HepG2 (cell line): Measurements from ENCODE around the gene PTPRF. TPM values are rescaled to one million over a fixed set of nuclear protein-coding genes. Genes with fewer than 3 reads are reported as not detected.

ENCODE experiments used
- ATAC-seq: fragments of 200-7000 bp; cut with Tn5 transposase; 3 replicates; pipeline ENCODE4 v1.9.1; 2020; ENCODE audit warnings: mild to moderate bottlenecking, moderate library complexity
- BruUV-seq: library from RNA; stranded (reverse); fragments of 400-500 nt; replicated peaks from 2 replicates; lab custom pipeline; 2021; lab: Mats Ljungman, UMichigan
- CTCF ChIA-PET: fragments of 300-600 bp; formaldehyde crosslinking; extraction: SDS; loops from one replicate; lab custom pipeline; 2021; ENCODE audit warnings: low total read pairs, inconsistent platforms, low intra/inter-chr PET ratio; lab: Yijun Ruan, JAX
- POLR2A ChIA-PET: fragments of 350-600 bp; sonication (Branson Sonifier 250); formaldehyde crosslinking; loops from one replicate; lab custom pipeline; 2020; ENCODE audit warnings: antibody characterized with exemption, inconsistent platforms; lab: Yijun Ruan, JAX
- DNase-seq: peaks from one replicate; pipeline ENCODE4 v3.0.0-alpha.2; 2015; ENCODE audit warnings: low spot score
- FAIRE-seq: peaks from 3 replicates; lab custom pipeline; 2011; peaks lifted over from hg19 to GRCh38; lab: Jason Lieb, UNC
- H2AFZ ChIP-seq: one replicate; pipeline ENCODE4 v1.6.1; 2011; ENCODE audit warnings: low read length, inconsistent platforms
- H3K27ac ChIP-seq: fragments of 300-600 bp; 3 replicates; pipeline ENCODE4 v1.8.0; 2011; ENCODE audit warnings: mixed run types, mild to moderate bottlenecking, mixed read lengths, low read length, inconsistent platforms; ENCODE audit not compliant: insufficient read depth; ENCODE audit errors: extremely low read length
- H3K27me3 ChIP-seq, 2 experiments: fragments of 200-600 bp in 1 of 2; 2 replicates in 1 of 2; 3 replicates in 1 of 2; pipeline versions ENCODE4 v1.6.0 to v1.8.0; 2011; ENCODE audit warnings: low read length in 2 of 2, mild to moderate bottlenecking in 2 of 2, moderate library complexity in 2 of 2, inconsistent platforms in 1 of 2; ENCODE audit not compliant: insufficient read depth in 2 of 2, control insufficient read depth in 1 of 2
- H3K36me3 ChIP-seq, 2 experiments: fragments of 200-600 bp in 1 of 2; replicated peaks in 1 of 2; 2 replicates in 1 of 2; 3 replicates in 1 of 2; pipeline versions ENCODE4 v1.5.1 to v1.8.0; 2011; ENCODE audit warnings: low read length in 2 of 2, inconsistent platforms in 1 of 2; ENCODE audit not compliant: insufficient read depth in 2 of 2, control insufficient read depth in 1 of 2
- H3K4me1 ChIP-seq: 2 replicates; pipeline ENCODE4 v1.5.1; 2012; ENCODE audit warnings: low read length, inconsistent platforms; ENCODE audit not compliant: insufficient read depth
- H3K4me2 ChIP-seq: 2 replicates; pipeline ENCODE4 v1.6.0; 2011; ENCODE audit warnings: low read depth, low read length, inconsistent platforms
- H3K4me3 ChIP-seq, 3 experiments: fragments of 200-600 bp in 1 of 3; sonication (generic), shearing (Covaris generic) in 1 of 3; replicated peaks in 1 of 3; 2 replicates each; pipeline ENCODE4 v1.5.1; 2011 to 2016; ENCODE audit warnings: low read length in 3 of 3, inconsistent platforms in 2 of 3, low read depth in 2 of 3, mild to moderate bottlenecking in 2 of 3, control low read depth in 1 of 3, mixed read lengths in 1 of 3; ENCODE audit not compliant: insufficient read depth in 1 of 3
- H3K79me2 ChIP-seq: one replicate; pipeline ENCODE4 v1.6.1; 2011; ENCODE audit warnings: low read length, inconsistent platforms; ENCODE audit not compliant: insufficient read depth
- H3K9ac ChIP-seq: 2 replicates; pipeline ENCODE4 v1.6.0; 2011; ENCODE audit warnings: mild to moderate bottlenecking, low read depth, low read length, inconsistent platforms; ENCODE audit not compliant: insufficient read depth
- H3K9me3 ChIP-seq: 2 replicates; pipeline ENCODE4 v1.5.1; 2012; ENCODE audit warnings: mild to moderate bottlenecking, low read length
- H4K20me1 ChIP-seq: 2 replicates; pipeline ENCODE4 v1.6.0; 2011; ENCODE audit warnings: inconsistent platforms, mild to moderate bottlenecking, low read length, moderate library complexity; ENCODE audit not compliant: insufficient read depth
- ATAD3A ChIP-seq: sonication (generic); formaldehyde crosslinking; IDR thresholded peaks from 2 replicates; pipeline ENCODE4 v1.4.0; 2020; ENCODE audit warnings: missing genetic modification reagents
- BCL6 ChIP-seq: IDR thresholded peaks from 2 replicates; pipeline ENCODE4 v1.6.1; 2016; ENCODE audit warnings: missing genetic modification reagents, missing compliant biosample characterization
- HNF4A ChIP-seq: sonication (generic); formaldehyde crosslinking; IDR thresholded peaks from 2 replicates; pipeline ENCODE4 v1.4.0; 2020; ENCODE audit warnings: missing genetic modification reagents
- MTA1 ChIP-seq: sonication (generic); formaldehyde crosslinking; IDR thresholded peaks from 2 replicates; pipeline ENCODE4 v1.4.0; 2020; ENCODE audit warnings: missing genetic modification reagents, mild to moderate bottlenecking, borderline replicate concordance
- NCOR1 ChIP-seq: fragments of 200-600 bp; sonication (generic); IDR thresholded peaks from 2 replicates; pipeline ENCODE4 v1.7.0; 2017; ENCODE audit warnings: antibody characterized with exemption, low read length, borderline replicate concordance
- NR2F6 ChIP-seq, 2 experiments: IDR thresholded peaks; 2 replicates each; pipeline ENCODE4 v1.6.1; 2016; ENCODE audit warnings: antibody characterized with exemption in 1 of 2, mild to moderate bottlenecking in 1 of 2
- NRL ChIP-seq: sonication (generic); formaldehyde crosslinking; IDR thresholded peaks from 2 replicates; pipeline ENCODE4 v1.5.0; 2020; ENCODE audit warnings: missing genetic modification reagents, mild to moderate bottlenecking, moderate library complexity, borderline replicate concordance
- RARA ChIP-seq: IDR thresholded peaks from 2 replicates; pipeline ENCODE4 v1.6.1; 2016; ENCODE audit warnings: missing genetic modification reagents, missing compliant biosample characterization
- RXRA ChIP-seq: sonication (generic); formaldehyde crosslinking; IDR thresholded peaks from 2 replicates; pipeline ENCODE4 v1.5.1; 2020; ENCODE audit warnings: missing genetic modification reagents
- SMYD3 ChIP-seq: sonication (generic); formaldehyde crosslinking; IDR thresholded peaks from 2 replicates; pipeline ENCODE4 v1.8.1; 2023; ENCODE audit warnings: mild to moderate bottlenecking, missing genetic modification reagents
- TEAD2 ChIP-seq: sonication (generic); formaldehyde crosslinking; IDR thresholded peaks from 2 replicates; pipeline ENCODE4 v1.9.0; 2021; ENCODE audit warnings: missing genetic modification reagents
- TFAP4 ChIP-seq: sonication (generic); IDR thresholded peaks from 2 replicates; pipeline ENCODE4 v1.6.1; 2016; ENCODE audit warnings: low read depth, borderline replicate concordance
- ZNF431 ChIP-seq: sonication (generic); formaldehyde crosslinking; IDR thresholded peaks from 2 replicates; pipeline ENCODE4 v1.9.0; 2022; ENCODE audit warnings: missing genetic modification reagents, low read depth, mild to moderate bottlenecking, borderline replicate concordance
- ZNF878 ChIP-seq: sonication (generic); formaldehyde crosslinking; IDR thresholded peaks from 2 replicates; pipeline ENCODE4 v1.8.1; 2023; ENCODE audit warnings: mild to moderate bottlenecking, missing genetic modification reagents, moderate library complexity
- ZSCAN21 ChIP-seq: sonication (generic); formaldehyde crosslinking; IDR thresholded peaks from 2 replicates; pipeline ENCODE4 v1.8.0; 2022; ENCODE audit warnings: mild to moderate bottlenecking, missing genetic modification reagents, moderate library complexity, borderline replicate concordance
- ZSCAN9 ChIP-seq: IDR thresholded peaks from 2 replicates; pipeline ENCODE4 v1.6.1; 2016; ENCODE audit warnings: borderline replicate concordance
- WGBS: methylation state at CpG from one replicate; pipeline ENCODE4 v1.1.6; 2017; ENCODE audit warnings: low lambda C conversion rate; 5-methylcytosine and 5-hydroxymethylcytosine counted together
- in situ Hi-C: cut with HindIII; loops from 2 replicates; pipeline ENCODE4 v1.10.0; 2017; ENCODE audit warnings: low pct_unique_long_range_greater_than_20kb; ENCODE audit not compliant: extremely low pct_ligation_motif_present
- intact Hi-C: fragments of 100-400 bp; cut with micrococcal nuclease; formaldehyde crosslinking; loops from one replicate; pipeline ENCODE4 v1.10.0; 2022; ENCODE audit not compliant: unreplicated experiment
- polyA plus RNA-seq, 8 experiments: library from polyadenylated mRNA; depleted of rRNA in 3 of 8; stranded (reverse) in 7 of 8; unstranded in 1 of 8; fragments of >200 nt; fragmentation: Illumina TruSeq in 4 of 8; extraction: Trizol in 4 of 8; gene quantifications; 2 replicates each; pipeline versions ENCODE4 v1.2.1 to v1.2.3, GENCODE V29; 2011 to 2016; ENCODE audit warnings: low read depth in 4 of 8, missing spikeins in 1 of 8, mixed read lengths in 1 of 8; ENCODE audit not compliant: insufficient read depth in 1 of 8
- total RNA-seq, 5 experiments: library from RNA; depleted of rRNA; stranded (reverse); fragments of >200 nt; fragmentation: Illumina TruSeq; extraction: Trizol; gene quantifications; 2 replicates each; pipeline ENCODE4 v1.2.3, GENCODE V29; 2016; ENCODE audit warnings: low read depth in 1 of 5

PTPRF gene
- total and polyA plus RNA-seq, 2 of the 13 experiments (the other 11 are each of a cell fraction or from before 2014, with no cell fraction given): 55.9 to 167 TPM

- Histone ChIP-seq H3K79me2 (no peaks in the 10 kb centered on the region), H4K20me1 (peaks cover 25% of the 10 kb centered on the region; the same call in 1 of the 2 replicates), H3K4me2 (no peak overlapping the region), H3K27ac (no peak overlapping the region), H3K36me3 (peaks cover 45 to 77% of the 10 kb centered on the region in 2 experiments), H3K4me3 (no peak overlapping the region), H3K9ac (no peak overlapping the region), H3K27me3 (no peaks in the 10 kb centered on the region), H2AFZ (no peak overlapping the region), H3K9me3 (no peaks in the 10 kb centered on the region), H3K4me1 (peaks cover 23% of the 10 kb centered on the region)
- FAIRE-seq (no peak), ATAC-seq (no peak), DNase-seq (no peak)
- WGBS: 97% methylated on average over 11 of the region's 14 CpGs
- no TSS peak for BruUV-seq
- CTCF ChIA-PET: no interaction called here
- in situ Hi-C loops: no loop called here
- POLR2A ChIA-PET: interaction anchor here (2.0 kb wide), 1 partner anchor 136 kb away, joined by 4 read pairs; the partner anchor contains the start of gene ST3GAL3
- intact Hi-C loops: no loop called here
- TF ChIP-seq ZNF431 (CRISPR knock-in tag) (no peak), MTA1 (CRISPR knock-in tag) (no peak)
Observed at GRCh38 chr1:43570715-43571114, 40.0 kb downstream of the PTPRF start.

GRCh38 chr1:43572084-43572483 is 41.4 kb downstream of the PTPRF start:
- TF ChIP-seq ZNF878 (CRISPR knock-in tag): no peak
- TF ChIP-seq RXRA (CRISPR knock-in tag): 0 out of 2 replicates have a peak, but pooled peaks have one; percentile 28
- TF ChIP-seq ZSCAN21 (CRISPR knock-in tag): no peak
- peak; percentile 33; the same call in 1 of the 2 replicates for TF ChIP-seq NR2F6 (IDR thresholded peaks at IDR 0.05)
- TF ChIP-seq NR2F6 (CRISPR knock-in tag; IDR thresholded peaks at IDR 0.05): no peak
- no peak for TF ChIP-seq TEAD2
- no peak for TF ChIP-seq SMYD3 (CRISPR knock-in tag)
- no peak for TF ChIP-seq TFAP4
- peak; percentile 14; the same call in 1 of the 2 replicates for TF ChIP-seq HNF4A (CRISPR knock-in tag)
- peak; percentile 70; the same call in 1 of the 2 replicates for TF ChIP-seq RARA (CRISPR knock-in tag)
- TF ChIP-seq NRL: no peak
- TF ChIP-seq BCL6 (CRISPR knock-in tag): peak; percentile 68
- TF ChIP-seq NCOR1: peak; percentile 23; the same call in 1 of the 2 replicates
- no peak for TF ChIP-seq ATAD3A (CRISPR knock-in tag)
- TF ChIP-seq ZSCAN9 (CRISPR knock-in tag): no peak
- TF ChIP-seq, all 625 proteins: peak for 6
- intact Hi-C loops: no loop called here

More at GRCh38 chr1:43572084-43572483, 41.4 kb downstream of the PTPRF start:
- peaks cover 53 to 78% of the 10 kb centered on the region in 2 experiments for H3K36me3 ChIP-seq
- CTCF ChIA-PET: no interaction called here
- BruUV-seq: no TSS peak
- H3K9me3 ChIP-seq: no peaks in the 10 kb centered on the region
- no peak overlapping the region for H3K9ac ChIP-seq
- WGBS: 86% methylated on average over 2 of the region's 2 CpGs
- POLR2A ChIA-PET: interaction anchor here (1.4 to 2.0 kb wide), 2 partner anchors 78 to 135 kb away, joined by 4 read pairs; partner anchors contain the start of genes KDM4A and ST3GAL3
- H3K4me2 ChIP-seq: no peak overlapping the region
- DNase-seq (no peak), ATAC-seq (peak; percentile 33), FAIRE-seq (no peak)
- in situ Hi-C loops: no loop called here
- H3K27me3 ChIP-seq: no peaks in the 10 kb centered on the region
- peaks cover 23% of the 10 kb centered on the region for H3K4me1 ChIP-seq
- peaks cover 22% of the 10 kb centered on the region; the same call in 1 of the 2 replicates for H4K20me1 ChIP-seq
- no peak overlapping the region for H3K4me3 ChIP-seq
- no peak overlapping the region for H2AFZ ChIP-seq
- H3K27ac ChIP-seq: no peak overlapping the region
- H3K79me2 ChIP-seq: no peaks in the 10 kb centered on the region
